B cell (primary cell): ENCODE measurements around the gene ACAD11.

ENCODE experiments used
- EZH2 ChIP-seq: IDR thresholded peaks from 2 replicates; pipeline ENCODE4 v1.6.1; 2012; ENCODE audit warnings: borderline replicate concordance, low read depth, mild to moderate bottlenecking, moderate library complexity, low read length; ENCODE audit not compliant: insufficient read depth, poor library complexity, severe bottlenecking
- TF ChIP-seq, protein P1 (sequence below): fragments of 200-600 bp; IDR thresholded peaks from one replicate; pipeline ENCODE4 v1.8.0; 2022; ENCODE audit warnings: antibody characterized with exemption, mild to moderate bottlenecking

DNA sequence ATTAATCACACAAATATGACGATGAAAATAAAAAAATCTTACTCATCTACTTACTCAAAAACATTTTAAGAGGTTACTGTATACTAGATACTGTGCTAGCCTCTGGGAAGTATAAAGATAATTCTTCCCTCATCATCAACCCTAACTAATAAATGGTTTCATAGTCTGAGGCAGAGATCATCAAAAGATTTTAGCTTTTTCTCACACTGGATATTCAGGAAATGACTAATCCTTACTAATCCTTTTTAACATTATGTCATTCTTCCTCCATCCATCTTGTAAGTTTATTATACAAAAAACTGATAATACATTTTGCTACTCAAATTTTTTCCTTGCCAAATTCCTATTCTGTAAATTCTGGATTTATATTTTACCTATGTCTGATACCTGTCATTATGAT lies 29.7 kb downstream of the ACAD11 start:
- TF ChIP-seq, protein P1, sequence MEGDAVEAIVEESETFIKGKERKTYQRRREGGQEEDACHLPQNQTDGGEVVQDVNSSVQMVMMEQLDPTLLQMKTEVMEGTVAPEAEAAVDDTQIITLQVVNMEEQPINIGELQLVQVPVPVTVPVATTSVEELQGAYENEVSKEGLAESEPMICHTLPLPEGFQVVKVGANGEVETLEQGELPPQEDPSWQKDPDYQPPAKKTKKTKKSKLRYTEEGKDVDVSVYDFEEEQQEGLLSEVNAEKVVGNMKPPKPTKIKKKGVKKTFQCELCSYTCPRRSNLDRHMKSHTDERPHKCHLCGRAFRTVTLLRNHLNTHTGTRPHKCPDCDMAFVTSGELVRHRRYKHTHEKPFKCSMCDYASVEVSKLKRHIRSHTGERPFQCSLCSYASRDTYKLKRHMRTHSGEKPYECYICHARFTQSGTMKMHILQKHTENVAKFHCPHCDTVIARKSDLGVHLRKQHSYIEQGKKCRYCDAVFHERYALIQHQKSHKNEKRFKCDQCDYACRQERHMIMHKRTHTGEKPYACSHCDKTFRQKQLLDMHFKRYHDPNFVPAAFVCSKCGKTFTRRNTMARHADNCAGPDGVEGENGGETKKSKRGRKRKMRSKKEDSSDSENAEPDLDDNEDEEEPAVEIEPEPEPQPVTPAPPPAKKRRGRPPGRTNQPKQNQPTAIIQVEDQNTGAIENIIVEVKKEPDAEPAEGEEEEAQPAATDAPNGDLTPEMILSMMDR = no peak
- no peak for TF ChIP-seq EZH2
